OCI-LY7 (cell line): Measurements from ENCODE around the gene FRRS1.

Experiments used
- EZH2phosphoT487 ChIP-seq: fragments of 200-600 bp; sonication (generic); IDR thresholded peaks from 2 replicates; pipeline ENCODE4 v1.6.1; 2018; ENCODE audit warnings: low read depth, borderline replicate concordance, mild to moderate bottlenecking, mixed run types, antibody characterized with exemption, low read length, moderate library complexity, mixed read lengths
- TF ChIP-seq, protein P1 (sequence below): fragments of 200-600 bp; sonication (generic); conservative IDR thresholded peaks from 2 replicates; pipeline ENCODE4 v1.5.1; 2014; ENCODE audit warnings: mild to moderate bottlenecking, antibody characterized with exemption, low read length, moderate library complexity, mixed read lengths

DNA sequence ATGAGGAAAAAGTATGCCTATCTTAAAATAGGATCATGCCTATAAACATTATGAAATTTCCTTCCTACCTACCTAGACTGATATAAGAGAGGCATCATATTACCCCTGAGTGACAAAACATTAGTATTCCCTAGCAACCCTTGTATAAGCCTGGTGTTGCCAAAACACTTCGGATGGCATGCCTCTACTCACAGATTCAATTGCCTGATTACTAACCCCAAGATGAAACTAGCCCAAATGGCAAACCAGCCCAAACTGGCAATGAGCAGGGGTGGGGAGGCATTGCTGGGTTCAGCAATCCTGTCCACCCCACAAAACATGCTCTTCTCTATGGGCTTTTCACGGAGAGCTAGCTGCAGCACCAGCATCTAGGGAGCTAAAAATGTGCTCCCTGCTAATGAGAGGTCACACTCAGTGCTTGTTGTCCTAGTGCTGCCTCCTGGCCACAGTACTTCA, 106.7 kb downstream of the FRRS1 start:
- TF ChIP-seq, protein P1, sequence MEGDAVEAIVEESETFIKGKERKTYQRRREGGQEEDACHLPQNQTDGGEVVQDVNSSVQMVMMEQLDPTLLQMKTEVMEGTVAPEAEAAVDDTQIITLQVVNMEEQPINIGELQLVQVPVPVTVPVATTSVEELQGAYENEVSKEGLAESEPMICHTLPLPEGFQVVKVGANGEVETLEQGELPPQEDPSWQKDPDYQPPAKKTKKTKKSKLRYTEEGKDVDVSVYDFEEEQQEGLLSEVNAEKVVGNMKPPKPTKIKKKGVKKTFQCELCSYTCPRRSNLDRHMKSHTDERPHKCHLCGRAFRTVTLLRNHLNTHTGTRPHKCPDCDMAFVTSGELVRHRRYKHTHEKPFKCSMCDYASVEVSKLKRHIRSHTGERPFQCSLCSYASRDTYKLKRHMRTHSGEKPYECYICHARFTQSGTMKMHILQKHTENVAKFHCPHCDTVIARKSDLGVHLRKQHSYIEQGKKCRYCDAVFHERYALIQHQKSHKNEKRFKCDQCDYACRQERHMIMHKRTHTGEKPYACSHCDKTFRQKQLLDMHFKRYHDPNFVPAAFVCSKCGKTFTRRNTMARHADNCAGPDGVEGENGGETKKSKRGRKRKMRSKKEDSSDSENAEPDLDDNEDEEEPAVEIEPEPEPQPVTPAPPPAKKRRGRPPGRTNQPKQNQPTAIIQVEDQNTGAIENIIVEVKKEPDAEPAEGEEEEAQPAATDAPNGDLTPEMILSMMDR: no peak
- TF ChIP-seq EZH2phosphoT487: no peak
